Measurements from ENCODE around the gene ZNF385C.
"Not testable (repeated sequence)": the region's sequence is repeated elsewhere in the genome, so short reads cannot be mapped to it uniquely, and the experiment has no call there.

ZNF385C gene

DNA sequence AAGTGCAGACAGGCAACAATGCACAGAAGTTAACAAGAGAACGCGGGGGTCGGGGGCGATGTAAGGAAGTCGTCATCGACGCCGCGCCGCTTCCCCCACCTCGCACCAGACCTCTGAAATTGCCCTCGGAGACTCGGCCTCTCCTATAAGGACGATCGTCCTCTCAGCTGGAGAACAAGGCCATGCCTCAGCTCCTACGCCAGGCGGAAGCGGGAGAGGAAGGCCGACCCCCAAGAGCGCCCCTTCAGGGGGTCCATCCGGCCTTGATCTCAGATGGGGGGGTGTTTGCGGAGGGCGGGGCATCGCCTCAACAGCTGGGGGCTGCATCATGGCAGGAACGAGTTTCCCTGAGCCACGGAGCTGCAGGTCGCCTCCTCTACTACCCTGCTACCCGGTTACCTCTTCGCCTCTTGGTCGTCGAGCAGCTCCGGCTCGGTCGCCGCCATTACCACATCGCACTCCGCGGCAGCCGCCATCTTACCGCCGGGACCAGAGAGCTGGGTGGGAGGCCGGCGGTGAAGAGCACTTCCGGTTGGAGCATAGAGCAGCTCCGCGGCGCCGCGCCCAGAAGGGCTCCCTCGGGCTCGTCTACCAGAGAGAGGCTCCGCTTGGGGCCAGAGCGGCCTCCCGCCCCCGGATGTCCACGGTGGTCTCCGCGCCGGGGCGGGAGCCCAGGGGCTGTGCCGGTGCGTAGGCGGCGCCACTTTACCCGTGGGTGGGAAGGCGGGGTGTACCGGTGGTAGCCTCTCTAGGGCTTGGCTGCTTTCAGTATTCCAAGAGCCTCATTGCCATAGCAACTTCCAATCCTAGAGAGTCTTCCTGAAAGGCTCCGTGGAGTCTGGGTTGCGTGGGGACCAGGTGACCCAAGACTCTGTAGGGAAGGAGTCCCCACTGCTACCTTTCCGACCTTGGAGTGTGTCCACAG is 81.1 kb downstream of the ZNF385C start, which contains the start of gene DNAJC7:
DNAJC7 (minus strand) TSS at position 499 of the 925 bp plus-strand sequence; CDS start at position 476, 23 bp downstream.
- DNase-seq, result peak; percentile 98

DNA sequence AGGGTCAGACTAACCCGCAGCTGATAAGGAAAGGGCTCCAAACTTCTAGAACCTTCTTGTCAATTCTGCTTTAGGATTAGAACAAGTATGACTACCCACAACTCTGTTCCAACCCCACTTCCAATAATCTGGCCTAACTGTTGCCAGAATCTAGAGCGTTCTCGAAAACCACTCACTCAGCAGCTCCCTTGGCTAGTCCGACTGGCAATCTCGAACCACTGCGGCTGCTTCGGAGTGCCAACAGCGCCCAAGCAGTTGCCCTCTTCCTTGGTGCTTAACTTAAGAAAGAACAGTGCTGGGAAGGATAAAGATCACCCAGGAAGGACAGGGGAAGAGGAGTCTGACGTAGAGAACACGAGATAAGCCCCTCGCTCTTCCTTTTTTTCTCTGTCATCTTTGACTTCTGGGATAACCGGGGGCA is 81.9 kb downstream of the ZNF385C start:
- peak; percentile 39 for DNase-seq

DNA sequence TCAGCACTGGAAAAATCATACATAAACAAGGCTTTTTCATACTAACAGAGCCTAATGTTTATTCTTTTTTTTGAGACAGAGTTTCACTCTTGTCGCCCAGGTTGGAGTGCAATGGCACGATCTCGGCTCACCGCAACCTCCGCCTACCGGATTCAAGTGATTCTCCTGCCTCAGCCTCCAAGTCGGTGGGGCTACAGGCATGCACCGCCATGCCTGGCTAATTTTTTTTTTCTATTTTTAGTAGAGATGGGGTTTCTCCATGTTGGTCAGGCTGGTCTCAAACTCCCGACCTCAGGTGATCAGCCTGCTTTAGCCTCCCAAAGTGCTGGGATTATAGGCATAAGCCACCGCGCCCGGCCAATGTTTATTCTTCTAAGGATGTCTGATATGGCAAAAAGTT is 84.5 kb downstream of the ZNF385C start:
- not testable (repeated sequence) for DNase-seq

- DNase-seq, result not testable (repeated sequence)
These were observed 85.9 kb downstream of the ZNF385C start for GRCh38 chr17:42012363-42012762.

DNA sequence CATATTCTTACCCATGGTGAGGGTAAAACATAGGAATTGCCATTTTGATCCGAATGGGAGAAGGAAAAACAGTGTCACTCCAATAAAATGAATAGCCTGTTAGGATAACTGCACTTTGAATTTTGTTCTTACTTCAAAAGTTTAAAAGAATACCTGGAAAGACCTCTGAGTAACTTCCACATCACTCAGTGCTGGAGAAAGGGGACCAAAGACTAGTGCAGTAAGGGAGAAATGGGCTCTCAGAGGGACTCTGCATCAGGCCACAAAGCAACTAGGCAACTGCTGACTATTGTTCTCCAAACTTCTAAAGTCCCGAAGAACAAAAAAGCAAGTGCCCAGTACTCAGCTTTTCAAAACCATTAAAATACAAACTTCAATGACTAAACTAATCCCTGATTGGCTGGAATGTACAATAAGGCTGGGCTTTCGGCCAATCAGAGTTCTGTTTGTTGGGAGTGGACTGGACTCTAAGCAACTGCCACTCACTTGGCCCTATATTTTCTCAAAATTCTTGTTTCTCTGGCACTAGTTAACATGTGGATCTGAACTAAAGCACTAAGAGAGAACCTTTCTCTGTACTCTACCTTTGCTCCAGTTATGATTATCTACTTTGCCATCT is 87.3 kb downstream of the ZNF385C start:
- DNase-seq, result peak; percentile 38

GRCh38 chr17:42010266-42010680 is 88.0 kb downstream of the ZNF385C start:
- not testable (repeated sequence) for DNase-seq

DNA sequence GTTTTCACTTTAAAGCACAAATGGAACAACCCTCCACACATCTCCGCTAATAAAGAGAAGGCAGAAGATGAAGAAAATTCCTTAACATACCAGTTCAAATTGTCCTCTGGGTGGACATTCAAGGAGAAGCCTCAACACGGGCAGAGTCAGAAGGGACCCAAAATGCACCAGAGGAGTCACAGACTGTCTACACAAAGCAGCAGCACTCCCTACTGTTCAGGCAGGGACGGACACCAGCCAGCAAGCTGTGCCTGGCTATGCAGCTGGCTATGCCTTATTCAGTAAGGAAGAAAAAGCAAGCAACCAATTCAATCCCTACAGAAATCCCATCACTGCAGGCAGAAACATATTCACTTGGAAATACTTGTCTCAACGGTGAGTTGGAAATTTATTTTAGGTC is 89.1 kb downstream of the ZNF385C start:
- DNase-seq, result peak; percentile 47

- DNase-seq, result peak; percentile 60
These were observed 93.1 kb downstream of the ZNF385C start for GRCh38 chr17:42005166-42005565.

DNA sequence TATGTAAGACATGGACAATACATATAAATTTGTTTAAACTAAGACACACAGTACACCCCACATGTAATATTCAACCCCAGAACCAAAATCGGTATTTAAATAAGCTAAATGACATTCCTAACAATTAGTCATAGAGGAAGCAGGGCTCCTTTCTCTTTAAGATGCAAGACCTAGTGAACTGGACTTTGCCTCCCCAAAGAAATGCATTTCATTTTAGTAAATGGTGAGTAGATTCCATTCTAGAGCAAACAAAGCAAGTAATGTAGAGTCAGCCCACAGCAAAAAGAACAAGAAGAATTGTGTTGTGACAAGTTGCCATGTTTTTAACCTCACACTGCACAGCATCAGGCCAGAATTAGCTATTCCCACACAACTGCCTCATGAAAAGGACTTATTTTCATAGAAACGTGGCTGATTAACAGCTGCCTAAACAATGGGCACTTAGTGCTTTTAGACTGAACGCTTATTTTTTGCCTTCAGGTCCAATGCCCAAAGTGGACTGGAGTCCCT is 95.4 kb downstream of the ZNF385C start:
- no peak for DNase-seq

DNA sequence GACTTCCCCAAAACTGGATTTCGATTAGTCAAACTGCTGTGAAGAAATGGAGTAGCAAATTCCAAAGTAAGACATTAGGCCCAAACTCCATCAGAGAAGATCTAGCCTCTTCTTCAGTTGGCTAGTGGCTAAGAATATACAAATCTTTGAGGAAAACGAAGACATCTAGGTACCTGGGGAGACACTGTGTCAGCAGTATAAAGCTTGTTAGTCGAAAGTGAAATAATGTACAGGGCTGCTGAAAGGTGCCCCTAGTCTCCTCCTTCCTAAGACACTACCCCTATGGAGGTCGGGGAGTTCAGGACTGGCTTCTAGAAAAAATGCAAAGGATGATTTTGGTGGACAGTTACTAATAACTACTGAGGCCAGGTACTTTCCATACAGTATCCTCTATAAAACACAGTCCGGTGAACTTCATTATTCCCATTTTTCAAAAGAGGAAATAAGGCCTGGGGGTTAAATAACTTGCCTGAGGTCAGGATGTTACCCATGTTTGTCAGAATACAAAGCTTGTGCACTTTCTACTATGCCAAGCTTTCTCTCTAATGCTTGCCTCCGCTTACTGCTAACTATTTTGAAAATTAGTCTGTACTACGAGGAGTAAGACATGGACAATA is 96.0 kb downstream of the ZNF385C start:
- DNase-seq, result no peak

DNA sequence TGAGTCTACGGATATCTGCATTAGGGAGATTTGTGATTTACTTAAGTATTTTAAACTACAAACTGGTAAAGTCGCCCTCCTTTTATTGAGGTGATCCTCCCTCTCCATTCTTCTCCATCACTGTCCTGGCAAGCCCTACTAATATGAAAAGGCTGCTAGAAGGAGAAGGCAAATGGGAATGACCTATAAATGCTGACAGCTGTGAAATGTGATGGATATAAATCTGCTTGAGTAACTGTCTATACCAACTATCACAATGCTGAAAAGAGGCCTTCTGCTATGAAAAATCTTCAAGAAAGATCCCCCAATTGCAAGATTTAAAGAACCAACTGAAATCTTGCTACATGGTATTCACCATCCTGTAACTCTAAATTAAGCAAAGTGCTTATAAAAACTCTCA is 96.5 kb downstream of the ZNF385C start:
- DNase-seq, result no peak

DNA sequence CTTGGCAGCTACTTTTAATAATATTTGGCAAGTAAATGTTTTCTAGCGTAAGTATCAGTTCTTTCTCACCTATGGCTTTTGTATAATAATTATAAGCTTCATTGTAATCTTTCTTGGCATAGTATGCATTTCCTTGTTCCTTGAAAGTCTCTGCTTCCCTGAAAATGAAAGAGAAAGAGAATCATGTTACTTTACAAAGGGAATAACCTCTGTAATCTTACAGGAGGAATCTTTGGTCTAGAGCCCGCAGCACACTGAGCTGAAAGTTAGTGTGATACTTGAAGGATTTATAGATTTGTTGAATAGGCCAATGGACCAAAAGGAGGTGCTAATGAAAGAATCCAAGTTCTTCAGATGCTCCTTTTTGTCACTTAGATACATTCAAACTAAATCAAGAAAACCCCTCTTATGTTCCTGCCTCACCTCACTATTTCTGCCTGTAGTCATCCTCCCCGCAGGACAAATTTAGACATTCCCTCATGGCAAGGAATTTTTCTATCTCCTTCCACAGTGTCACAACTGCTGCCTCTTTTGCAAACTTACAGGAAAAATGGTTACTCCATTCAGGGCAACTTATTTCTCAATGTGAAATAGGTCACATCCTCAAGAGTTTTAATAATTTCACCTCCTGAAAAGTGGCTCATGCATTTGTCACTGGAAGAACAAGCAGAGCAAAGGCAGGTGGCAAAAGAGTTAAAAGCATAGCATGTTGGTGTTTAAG is 97.7 kb downstream of the ZNF385C start:
- DNase-seq, result no peak

DNA sequence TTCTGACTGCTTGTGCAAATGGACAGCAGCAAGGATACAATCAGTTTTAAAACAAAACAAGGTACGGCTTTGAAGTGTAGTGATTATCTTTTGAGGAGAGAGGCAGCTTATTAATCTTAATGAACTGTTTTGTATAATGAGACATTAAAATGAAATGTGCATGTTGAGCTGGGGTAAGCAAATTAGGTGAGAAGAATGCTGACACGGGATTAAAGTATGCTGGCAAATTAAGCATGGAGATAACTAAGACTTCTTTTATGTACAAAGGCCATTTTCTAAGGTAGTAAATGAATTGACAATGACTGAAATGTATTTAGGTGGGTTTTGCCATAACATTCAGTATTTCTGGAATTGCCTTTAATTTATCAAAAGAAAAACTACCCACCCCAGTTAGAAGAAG is 99.8 kb downstream of the ZNF385C start:
- no peak for DNase-seq

GRCh38 chr17:41996855-41997164 is 101.5 kb downstream of the ZNF385C start:
- no peak for DNase-seq

DNA sequence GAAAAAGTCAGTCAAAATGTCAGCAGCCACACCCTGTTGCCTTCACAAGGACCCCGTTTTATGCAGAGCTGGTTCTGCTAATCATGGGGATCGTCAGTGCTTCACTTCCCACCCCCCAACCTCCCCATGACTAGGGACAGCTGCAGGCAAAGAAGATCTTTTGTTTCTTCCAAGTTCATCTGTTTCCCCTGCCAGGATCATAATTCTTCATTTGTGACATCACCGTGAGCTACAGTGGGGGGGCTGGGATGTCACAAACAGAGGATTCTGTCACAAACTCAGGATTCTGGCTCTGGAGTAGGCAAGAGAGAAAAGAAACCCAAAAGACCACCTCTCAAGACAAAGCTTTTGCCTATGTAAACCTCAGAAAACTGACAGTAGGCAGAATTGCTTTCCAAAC is 105.7 kb downstream of the ZNF385C start:
- no peak for DNase-seq

DNA sequence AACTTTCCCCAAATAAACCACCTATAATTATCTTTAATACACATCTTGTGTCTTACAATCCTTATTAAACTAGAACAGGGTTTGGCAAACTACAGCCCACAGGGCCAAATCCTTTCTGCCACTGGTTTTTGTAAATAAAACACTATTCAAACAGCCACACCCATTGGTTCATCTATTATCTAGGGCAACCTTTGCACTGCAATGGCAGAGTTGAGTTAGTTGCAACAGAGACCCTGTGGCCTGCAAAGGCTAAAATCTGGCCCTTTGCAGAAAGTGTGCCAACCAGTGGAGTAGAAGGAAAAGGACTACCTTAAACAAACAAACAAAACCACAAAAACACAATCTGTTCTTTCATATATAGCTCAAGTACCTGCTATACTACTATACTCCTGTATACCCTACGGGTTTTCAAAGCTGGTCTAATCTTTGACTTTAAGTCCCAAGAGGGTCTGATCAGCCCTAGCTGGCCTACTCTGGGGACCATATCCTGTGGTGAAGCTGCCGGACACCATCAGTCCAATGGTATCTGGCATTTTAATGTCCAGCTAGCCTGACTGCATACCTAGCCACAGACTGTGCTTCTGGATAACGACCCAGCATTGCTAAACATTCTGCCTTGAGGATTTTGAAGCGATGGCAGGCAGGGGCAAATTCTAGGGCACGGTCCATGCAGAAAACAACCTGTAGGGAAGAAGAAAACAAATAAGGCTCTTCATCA is 108.4 kb downstream of the ZNF385C start:
- no peak for DNase-seq

GRCh38 chr17:41988418-41988817 is 109.9 kb downstream of the ZNF385C start:
- no peak for DNase-seq

DNA sequence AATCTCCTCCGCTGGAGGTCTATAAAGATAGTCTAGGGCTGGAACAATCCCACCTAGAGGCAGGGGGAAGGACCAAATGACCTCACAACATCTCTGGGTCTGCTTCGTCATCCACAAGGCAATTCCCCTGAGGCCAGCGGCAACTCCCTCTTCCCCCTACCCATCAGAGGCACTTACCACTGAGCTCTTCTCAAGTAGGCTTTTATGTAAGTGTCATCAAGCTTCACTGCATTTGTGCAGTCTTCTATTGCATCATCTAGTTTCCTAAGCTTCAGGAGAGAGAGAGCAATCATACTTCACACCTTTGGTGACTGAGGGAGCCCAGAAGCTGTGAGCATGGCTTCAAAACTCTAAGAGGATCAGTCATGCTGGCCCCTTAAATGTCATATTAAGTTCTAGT is 110.6 kb downstream of the ZNF385C start:
- peak; percentile 52 for DNase-seq

- peak; percentile 38 for DNase-seq
These were observed 111.6 kb downstream of the ZNF385C start for GRCh38 chr17:41986634-41987033.

- DNase-seq, result no peak
These were observed 112.4 kb downstream of the ZNF385C start for GRCh38 chr17:41985919-41986318.

DNA sequence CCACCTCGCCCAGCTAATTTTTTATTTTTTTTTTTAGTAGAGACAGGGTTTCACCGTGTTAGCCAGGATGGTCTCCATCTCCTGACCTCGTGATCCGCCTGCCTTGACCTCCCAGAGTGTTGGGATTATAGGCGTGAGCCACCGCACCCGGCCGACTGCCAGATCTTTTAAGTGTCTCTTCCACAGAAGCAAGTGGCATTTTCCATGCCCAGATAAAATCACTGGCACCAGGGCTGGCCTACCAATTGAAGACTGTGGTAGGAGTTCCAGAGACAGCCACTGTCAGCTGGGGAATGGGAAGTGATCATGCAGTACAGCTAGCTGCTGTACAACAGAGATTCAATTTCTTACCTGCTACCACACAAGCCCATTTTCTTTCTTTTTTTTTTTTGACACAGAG is 113.8 kb downstream of the ZNF385C start:
- peak; percentile 57 for DNase-seq

Data from NCI-H82 (cell line).